CMK (cell line): ENCODE results near the gene TUSC2.
"Not testable (repeated sequence)": the region's sequence is repeated elsewhere in the genome, so short reads cannot be mapped to it uniquely, and the experiment has no call there.

Experiments
- DNase-seq: peaks from one replicate; pipeline ENCODE4 v3.0.0-alpha.2; 2010; ENCODE audit warnings: low read depth

TUSC2 gene

DNA sequence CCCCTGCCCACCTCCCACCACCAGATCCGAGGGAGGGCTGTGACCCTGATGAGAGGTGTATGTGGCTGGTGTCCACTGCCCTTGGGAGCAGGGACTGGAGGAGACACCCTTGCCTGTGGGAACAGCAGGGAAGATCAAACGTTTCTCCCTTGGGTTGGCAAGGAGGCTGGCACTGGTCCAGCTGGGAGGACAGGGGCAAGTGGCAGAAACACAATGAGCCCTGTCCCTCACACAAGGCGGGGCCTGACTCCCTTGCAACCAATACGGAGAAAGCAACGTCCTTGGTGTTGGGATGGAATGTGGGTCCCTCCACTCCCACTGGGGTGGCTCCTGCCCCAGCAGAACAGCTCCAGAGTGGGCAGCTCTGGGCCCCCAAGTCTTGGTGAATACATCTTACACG, 10.7 kb downstream of the TUSC2 start:
- DNase-seq, result no peak

DNA sequence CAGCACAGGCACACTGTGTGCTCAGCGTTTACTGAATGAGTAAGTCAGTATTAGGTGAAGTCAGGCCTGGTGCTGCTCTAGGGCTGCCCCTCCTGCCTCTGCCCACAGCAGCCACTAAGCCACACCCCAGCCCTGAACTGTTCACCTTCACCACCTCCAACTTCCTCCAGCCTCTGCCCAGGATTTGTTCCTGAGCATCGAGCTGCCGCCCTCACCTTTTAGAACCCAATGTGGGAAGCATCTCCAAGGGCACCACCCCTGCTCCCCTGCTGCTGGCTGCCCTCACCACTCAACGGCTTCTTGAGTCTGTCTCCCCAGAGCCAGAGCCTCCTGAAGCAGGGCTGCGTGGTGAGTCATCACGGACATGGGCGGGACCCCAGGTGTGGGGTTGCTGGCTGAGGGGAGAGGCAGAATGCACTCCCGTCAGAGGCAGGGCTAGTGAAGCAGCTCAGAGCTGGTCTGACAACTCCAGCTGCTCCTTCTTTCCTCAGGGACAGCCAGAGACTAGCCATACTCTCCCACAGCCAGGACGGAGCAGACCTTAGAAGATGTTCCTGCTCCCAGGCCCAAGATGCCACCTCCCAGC, 11.3 kb downstream of the TUSC2 start:
- no peak for DNase-seq

- no peak for DNase-seq
These were observed 13.2 kb downstream of the TUSC2 start for GRCh38 chr3:50314816-50315215.

DNA sequence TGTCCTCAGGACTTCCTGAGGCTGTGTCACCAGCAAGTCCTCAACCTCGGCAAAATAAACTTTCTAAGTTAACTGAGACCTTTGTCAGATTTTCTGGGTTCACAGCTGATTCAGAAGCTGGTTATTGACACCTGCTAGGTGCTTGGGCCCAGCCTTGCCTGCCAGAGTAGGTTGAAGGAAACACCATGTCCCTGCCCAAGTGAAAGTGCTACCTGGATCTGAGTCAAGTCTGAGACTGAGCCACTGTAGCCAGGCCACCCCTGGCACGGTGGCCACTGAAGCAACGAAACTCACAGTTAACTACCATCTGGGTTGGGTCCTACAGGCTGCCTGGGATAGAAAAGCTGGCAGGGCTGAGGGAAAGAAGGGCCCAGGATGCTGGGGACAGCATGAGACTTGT, 13.7 kb downstream of the TUSC2 start:
- no peak for DNase-seq

GRCh38 chr3:50312041-50312440, 16.0 kb downstream of the TUSC2 start:
- DNase-seq, result not testable (repeated sequence)

DNA sequence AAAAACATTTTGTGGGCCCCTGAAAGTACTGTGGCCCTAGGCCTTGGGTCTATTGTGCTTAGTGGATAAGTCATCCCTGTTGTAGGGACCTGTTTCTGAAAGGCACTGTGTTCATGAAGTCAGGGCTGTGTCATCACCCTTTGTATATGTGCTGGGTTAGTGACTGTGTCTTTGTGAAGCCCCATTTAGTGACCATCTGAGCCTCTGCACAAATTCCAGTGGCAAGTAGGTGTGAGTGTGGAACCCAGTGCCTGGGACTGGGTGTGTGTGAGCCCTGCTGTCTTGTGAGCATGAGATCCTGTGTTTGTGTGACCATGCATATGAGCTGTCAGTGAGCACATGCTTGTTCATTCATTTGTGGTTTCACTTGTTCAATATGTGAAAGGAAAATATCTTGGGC, 23.4 kb downstream of the TUSC2 start:
- no peak for DNase-seq

DNA sequence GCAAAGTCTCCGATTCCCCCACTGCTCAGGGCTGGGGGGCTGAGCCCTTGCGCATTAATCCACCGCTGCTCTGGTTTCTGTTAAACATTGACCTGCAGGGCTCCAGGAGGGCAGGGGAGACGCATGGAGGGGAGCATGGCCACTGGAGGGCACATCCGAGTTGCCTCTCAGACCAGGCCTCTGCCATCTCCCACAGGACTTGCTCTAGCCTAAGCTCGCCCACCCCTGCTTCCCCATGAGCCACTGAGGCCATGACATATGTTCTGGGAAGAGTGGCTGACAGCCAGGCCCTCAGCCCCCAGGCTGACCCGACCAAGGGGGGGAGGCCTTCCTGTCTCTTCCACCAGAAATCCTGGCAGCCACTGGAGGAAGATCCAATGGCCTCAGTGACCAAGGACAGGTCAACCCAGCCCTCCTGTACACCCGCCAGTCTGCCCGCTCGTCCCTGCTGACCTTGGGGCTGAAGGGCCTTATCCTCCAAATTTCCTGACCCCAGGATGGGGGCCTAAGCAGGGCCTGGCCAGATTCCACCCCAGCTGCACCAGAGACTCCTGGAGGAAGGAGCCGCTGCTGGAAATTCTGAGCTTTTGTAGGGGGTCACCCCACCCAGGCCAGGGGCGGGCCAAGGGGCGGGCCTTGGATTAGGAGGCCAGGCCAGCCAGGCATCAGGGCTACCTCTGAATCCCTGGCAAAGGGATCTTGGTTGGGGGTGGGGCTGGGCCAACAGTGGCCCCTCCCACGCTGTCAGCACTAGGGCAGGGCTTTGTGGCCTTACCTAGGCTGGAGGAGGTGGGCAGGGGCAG, 24.8 kb downstream of the TUSC2 start, which contains the start of gene HYAL1:
HYAL1 (minus strand) TSS at position 562 of the 803 bp plus-strand sequence. CDS start 618 bp downstream, outside the sequence.
- no peak for DNase-seq

GRCh38 chr3:50302095-50303012, 25.7 kb downstream of the TUSC2 start:
- no peak for DNase-seq

DNA sequence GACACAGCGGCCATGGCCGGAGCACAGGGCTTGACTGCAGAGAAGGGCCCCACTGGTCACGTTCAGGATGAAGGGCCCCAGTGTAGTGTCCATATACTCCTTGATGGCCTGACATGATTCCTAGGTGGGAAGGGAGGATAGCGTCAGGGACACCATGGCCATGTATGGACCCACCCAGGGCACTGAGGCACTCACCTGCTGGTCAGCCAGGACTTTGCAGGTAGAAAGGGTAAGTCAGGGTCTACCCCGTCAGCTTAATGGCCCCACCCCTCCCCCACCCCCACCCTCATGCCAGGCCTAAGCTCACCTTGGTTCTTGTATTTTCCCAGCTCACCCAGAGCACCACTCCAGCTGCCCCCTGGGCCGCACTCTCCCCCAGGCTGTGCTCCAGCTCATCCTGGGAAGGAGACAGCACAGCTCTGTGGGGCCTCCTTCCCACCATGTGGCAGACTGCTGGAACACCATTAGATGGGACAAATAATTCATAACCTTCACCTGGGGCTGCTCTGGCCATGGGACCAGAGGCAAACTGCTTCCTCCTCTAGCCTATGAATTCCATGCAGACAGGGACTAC, 27.3 kb downstream of the TUSC2 start:
- DNase-seq, result no peak

GRCh38 chr3:50299929-50300680, 27.9 kb downstream of the TUSC2 start:
- DNase-seq, result no peak

DNA sequence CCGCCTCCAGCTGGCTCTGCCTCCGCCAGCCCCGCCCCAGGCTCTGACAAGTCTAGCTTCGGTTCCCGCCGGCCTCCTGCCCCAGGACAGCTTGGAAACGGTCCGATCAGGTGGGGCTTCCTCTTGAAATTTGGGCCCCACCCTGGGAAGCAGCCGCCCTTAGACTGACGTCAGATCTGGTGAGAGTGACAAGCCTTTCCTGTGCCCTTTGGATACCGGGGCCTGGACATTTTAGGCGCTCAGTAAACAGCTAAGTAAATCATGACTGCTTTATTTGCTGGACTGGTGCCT, 28.4 kb downstream of the TUSC2 start:
- DNase-seq, result no peak

DNA sequence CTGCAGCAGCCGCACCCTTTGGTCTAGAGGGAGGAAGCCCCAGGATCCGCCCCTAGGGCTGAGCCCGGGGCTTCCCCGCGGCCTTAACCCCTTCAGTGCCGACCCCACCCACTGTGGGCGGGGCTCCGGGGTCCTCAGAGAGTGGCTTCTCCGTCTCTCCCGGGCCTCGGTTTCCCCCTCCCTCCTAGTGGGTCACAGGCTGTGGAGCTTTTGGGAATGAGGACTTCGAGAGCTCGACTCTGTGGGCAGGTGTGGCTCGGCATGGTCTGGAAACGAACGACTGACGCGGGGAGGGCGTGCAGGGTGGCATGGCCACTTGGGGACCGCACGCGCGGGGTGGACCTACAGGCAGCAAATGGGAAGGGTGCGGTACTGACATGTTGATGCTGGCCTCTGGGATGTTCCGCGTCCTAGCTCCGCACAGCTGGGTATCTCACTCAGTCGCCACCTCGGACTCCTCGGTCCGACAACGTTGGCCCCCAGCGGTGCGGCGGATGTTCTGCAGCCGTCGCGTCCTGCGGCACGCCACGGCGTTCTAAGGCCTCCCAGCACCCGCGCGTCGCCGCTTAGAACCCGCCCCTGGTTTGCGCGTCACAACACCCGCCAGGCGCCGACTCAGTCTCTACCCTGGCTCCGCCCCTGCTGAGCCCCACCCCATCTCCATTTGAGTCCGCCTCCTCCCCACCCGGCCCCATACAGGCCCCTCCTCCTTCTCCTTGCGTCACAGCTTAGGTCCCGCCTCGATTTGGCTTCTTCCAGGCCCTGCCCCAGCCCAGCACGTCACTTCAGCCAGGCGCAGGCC, 29.0 kb downstream of the TUSC2 start, which contains the start of the genes HYAL3 and NAA80:
HYAL3 (minus strand) TSS at position 570 of the 802 bp plus-strand sequence. CDS start 3,803 bp downstream, outside the sequence.
NAA80 (minus strand) TSS at position 570 of the 802 bp plus-strand sequence. CDS start 1,942 bp downstream, outside the sequence.
- DNase-seq, result peak; percentile 99

- DNase-seq, result peak; percentile 66
These were observed 29.9 kb downstream of the TUSC2 start for GRCh38 chr3:50297896-50298725.

GRCh38 chr3:50297384-50297775, 30.6 kb downstream of the TUSC2 start:
- no peak for DNase-seq

GRCh38 chr3:50296721-50297383, 31.2 kb downstream of the TUSC2 start:
- DNase-seq, result no peak

GRCh38 chr3:50295553-50296431, 32.2 kb downstream of the TUSC2 start:
- no peak for DNase-seq

DNA sequence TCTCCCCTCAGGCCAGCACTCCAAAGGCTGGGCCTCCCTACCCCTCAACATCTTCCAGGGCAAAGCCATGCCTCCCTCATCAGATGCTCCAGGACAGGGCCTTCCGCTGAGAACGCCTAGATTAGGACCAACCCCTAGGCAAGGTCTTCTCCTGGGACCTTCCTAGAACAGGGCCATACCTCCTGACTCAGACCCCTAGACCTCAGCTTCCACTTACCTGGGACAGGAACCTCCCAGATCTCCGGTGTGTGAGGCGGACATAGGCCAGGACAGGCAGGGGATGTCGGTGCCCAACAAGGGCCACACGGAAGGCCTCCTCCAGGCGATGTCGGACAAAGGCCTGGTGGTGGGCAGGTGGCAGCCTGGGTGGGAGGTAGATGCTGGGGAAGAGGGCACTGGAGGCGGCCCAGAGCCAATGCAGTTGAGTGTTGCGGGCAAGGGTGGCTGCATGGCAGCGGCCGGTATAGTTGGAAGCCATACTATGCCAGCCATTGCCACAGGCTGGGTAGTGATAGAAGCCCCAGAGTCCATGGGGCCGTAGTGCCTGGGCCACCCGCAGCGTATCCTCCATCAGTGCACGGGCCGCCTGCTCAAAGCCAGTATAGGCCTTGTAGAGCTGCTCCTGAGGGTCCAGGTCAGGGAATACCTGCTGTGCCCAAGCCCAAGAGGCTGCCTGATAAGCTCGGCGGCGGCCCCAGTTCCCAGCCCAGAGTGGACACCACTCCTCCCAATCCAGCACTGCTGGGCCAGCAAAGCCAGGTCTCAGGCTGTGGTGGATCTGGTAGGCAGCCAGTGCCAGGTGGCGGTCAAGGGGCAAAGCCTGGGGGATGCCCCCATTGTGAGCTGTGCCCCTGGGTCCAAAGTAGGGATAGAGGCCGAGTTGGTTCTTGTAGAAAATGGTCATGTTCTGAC, 33.3 kb downstream of the TUSC2 start:
- no peak for DNase-seq
